ENCODE measurements around the gene ARMC8.

ARMC8 gene

DNA sequence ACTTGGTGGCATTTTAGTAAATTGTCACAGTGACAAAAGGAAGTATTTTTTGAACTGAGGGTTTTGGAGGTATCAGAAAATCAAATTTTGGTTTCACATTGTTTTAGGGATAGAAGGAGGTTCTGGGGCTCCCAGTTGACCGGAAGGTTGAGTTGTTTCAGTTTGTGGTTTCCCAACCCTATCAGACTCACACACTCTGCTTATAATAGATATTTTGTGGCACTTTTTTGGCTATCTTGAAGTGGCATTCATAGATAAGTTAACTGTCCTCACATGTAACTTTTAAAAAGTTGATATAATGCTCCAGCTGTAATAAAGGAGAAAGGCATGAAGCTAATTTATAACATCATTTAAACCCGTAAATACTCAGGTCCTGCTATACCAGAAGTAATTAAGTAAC lies 12.8 kb downstream of the ARMC8 start:
- DNase-seq (ENCODE audit: low read depth in 3 of 3, low spot score in 1 of 3), result no peak

DNA sequence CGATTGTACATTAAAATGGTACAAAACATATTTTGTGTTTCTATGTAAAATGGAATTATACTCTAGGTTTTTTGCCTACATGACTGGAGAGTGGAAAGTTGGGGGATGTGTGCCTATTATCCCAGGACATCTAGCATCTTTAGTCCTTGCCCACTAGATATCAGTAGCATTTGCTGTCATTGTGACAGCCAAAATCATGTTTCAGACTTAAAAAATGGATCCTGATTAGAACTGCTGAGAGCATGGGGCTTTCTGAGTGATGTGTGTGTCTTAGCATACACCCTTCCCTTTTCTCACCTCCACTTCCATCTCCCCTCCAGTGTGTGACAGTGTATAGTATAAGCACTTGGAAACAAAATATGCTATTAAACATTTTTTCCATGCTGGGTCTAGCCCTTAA lies 13.3 kb downstream of the ARMC8 start:
- DNase-seq (ENCODE audit: low read depth in 3 of 3, low spot score in 1 of 3), result no peak

DNA sequence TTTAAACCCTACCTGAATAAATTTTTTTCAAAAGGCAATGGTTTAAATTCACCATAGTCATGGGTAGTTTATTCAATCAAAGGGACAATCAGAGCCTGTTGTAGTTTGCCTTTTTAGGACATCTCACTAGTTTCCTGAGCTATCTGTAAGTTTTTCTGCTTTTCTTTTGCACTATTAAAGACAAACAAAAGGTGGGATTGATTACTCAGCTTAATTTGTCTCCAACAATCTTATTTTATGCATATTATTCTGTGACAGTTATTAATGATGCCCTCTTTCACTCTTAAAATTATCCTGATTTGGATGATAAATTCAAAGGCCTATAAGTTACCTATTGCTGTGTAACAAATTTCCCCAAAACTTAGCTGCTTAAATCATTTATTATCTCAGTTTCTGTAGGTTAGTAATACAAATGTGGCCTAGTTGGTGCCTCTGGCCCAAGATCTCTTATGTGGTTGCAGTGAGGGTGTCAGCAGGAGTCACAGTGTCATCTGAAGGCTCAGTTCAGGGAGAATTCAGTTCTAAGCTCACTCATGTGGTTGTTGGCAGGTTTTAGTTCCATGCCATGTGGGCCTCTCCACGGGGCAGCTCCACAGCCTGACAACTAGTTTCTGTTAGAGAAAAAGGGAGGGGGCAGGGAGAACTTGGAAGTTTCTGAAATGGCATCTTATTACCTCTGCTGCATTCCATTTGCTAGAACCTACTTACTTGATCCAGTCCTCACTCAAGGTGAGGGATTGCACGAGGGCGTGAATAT lies 16.0 kb downstream of the ARMC8 start:
- no peak for DNase-seq (ENCODE audit: low read depth in 3 of 3, low spot score in 1 of 3)

GRCh38 chr3:138203938-138204337 lies 16.8 kb downstream of the ARMC8 start:
- DNase-seq (ENCODE audit: low read depth in 3 of 3, low spot score in 1 of 3), result no peak

GRCh38 chr3:138205527-138205926 lies 18.4 kb downstream of the ARMC8 start:
- DNase-seq (ENCODE audit: low read depth in 3 of 3, low spot score in 1 of 3), result no peak

GRCh38 chr3:138206196-138206595 lies 19.1 kb downstream of the ARMC8 start:
- no peak for DNase-seq (ENCODE audit: low read depth in 3 of 3, low spot score in 1 of 3)

DNA sequence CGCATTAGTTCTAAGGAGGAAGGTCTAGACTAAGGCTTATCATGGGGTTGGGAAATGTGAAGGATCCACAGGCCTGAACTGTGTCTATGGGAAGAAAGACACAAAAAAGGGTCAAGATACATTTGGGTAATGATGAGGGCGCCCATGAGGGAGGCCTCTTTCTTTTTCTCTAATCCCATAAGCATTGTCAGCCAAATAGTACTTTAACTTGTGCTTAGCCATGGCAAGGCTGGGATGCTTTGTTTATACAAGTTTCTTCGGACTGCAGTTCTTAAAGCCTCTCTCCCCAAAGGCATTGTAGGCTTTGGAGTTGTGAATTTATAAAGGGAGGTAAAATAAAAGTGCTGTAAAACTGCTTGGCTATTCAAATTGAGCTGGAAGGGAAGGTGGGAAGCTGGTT lies 23.4 kb downstream of the ARMC8 start:
- DNase-seq (ENCODE audit: low read depth in 3 of 3, low spot score in 1 of 3), result no peak

- no peak for DNase-seq (ENCODE audit: low read depth in 3 of 3, low spot score in 1 of 3)
Observed at GRCh38 chr3:138213398-138214085, 26.4 kb downstream of the ARMC8 start.

- no peak for DNase-seq (ENCODE audit: low read depth in 3 of 3, low spot score in 1 of 3)
Observed at GRCh38 chr3:138219255-138219654, 32.2 kb downstream of the ARMC8 start.

GRCh38 chr3:138220242-138220641 lies 33.1 kb downstream of the ARMC8 start:
- DNase-seq (ENCODE audit: low read depth in 3 of 3, low spot score in 1 of 3), result no peak

DNA sequence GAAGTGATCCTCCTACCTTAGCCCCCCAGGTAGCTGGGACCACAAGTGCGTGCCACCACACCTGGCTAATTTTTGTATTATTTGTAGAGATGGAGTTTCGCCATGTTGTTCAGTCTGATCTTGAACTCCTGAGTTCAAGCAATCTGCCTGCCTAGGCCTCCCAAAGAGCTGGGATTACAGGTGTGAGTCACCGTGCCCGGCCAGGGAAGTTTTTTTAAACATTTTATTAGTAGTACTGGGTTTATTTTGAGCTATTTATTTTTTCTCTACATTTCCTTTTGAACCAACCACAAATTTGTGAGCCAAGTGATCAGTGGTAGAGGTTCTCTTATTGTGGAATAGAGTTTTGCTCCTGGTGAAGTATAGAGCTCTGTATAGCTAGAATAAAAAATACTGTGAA lies 33.7 kb downstream of the ARMC8 start:
- DNase-seq (ENCODE audit: low read depth in 3 of 3, low spot score in 1 of 3), result no peak

GRCh38 chr3:138222131-138222941 lies 35.2 kb downstream of the ARMC8 start:
- no peak for DNase-seq (ENCODE audit: low read depth in 3 of 3, low spot score in 1 of 3)

DNA sequence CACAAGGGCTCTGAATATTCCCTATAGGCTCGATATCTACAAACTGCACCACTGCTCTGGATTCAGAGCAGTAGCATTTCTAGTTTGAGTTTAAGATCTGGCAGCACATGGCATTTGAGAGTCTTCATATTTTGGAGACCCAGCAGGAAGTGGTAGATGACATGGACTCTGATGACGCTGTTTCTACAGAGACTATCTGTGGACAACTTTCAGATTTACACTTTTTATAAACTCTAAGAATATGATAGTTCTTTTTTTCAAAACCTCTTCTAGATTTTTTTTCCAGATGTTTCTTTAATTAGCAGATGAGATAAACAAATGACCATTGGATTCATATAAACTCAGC lies 35.8 kb downstream of the ARMC8 start:
- DNase-seq (ENCODE audit: low read depth in 3 of 3, low spot score in 1 of 3), result no peak

DNA sequence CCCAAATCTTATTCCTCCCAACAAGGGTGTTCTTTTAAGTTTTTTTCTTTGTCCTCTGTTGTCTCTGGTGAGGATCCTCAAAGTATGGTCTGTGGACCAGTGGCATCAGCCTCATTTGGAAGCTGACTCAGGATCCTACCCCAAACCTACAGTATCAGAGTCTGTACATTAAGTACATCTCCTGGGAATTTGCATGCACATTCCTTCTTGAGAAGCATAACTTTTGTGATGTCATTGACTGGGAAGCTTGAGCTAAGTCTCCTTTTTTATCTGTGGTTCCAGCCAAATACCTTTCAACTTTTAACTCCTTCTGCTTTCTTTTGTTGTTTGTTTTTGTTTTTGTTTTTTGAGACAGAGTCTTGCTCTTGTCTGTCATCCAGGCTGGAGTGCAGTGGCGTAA lies 40.5 kb downstream of the ARMC8 start:
- DNase-seq (ENCODE audit: low read depth in 3 of 3, low spot score in 1 of 3), result no peak

DNA sequence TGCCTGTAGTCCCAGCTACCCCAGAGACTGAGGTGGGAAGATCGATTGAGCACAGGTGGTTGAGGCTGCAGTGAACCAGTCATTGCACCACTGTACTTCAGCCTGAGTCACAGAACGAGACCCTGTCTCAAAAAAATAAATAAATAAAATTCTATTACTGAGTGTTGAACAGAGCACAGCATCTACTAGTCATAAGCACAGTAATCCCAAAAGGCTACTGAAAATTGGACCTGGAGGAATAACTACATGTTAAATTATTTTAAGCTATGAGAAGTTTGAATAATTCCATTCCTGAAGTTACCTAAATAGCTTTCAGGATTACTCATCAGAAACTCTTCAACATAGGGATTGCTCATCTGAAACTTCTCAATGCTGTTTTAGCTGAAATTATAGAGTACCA lies 43.4 kb downstream of the ARMC8 start:
- DNase-seq (ENCODE audit: low read depth in 3 of 3, low spot score in 1 of 3), result no peak

DNA sequence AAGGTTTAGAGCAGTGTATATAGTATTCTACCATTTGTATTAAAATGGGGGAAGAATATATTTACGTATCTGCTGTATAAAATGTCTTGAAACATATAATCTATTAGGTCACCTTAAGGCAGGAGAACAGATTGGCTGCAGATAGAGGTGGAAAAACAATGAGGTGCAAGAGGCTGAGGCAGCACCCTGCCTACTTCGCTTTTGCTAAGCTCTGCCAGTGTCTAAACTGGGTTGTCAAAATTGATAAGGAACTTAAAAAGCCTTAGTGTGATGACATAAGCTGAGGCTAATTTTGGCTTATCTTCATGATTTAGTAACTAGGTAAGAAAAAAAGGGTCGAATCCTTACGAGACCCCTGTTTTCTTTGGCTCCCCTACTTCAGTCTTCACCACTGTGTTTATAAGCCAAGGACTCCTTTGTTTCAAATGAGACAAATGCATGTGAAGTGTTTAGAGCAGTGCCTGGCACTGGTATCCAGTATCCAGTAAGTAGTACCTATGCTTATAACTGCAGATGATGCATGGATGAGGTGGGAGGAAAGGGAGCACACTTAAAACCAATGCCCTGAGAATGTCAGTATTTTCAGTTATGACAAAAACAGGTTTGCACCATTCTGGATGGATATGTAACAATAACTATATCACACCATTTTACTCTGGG lies 45.7 kb downstream of the ARMC8 start:
- no peak for DNase-seq (ENCODE audit: low read depth in 3 of 3, low spot score in 1 of 3)

DNA sequence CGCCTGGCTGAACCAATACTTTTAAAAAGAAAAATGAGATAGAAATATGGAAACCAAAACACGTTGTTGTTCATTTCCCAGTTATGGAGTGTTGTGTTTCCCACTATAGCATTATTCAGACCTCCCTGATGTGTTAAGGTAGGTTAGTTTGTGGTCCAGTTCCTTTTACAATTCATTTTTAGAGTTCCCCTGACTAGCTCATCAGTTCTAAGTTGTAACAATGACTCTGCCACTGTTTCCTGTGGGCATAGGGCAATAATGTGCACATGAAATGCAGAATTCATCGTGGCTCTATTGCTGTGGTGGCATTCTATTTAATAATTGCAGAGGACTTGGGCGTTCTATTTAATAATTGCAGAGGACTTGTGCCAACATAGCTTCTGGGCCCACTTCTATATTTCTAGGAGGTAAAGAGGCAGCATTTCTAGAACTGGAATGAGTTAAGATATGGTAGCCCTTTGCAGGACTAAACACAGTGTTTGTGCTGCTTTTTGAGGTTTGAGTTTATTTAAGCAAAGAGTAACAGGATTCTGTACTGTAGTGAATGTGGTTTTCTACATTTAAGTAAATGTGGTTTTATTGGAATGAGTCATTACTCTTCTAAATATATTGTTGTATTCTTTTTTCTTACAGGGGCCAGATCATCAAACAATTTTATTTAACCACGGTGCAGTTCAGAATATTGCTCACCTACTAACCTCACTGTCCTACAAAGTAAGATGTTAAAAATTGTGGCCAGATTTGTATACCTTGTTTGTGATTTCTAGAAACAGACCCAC lies 47.5 kb downstream of the ARMC8 start:
- DNase-seq (ENCODE audit: low read depth in 3 of 3, low spot score in 1 of 3), result no peak

DNA sequence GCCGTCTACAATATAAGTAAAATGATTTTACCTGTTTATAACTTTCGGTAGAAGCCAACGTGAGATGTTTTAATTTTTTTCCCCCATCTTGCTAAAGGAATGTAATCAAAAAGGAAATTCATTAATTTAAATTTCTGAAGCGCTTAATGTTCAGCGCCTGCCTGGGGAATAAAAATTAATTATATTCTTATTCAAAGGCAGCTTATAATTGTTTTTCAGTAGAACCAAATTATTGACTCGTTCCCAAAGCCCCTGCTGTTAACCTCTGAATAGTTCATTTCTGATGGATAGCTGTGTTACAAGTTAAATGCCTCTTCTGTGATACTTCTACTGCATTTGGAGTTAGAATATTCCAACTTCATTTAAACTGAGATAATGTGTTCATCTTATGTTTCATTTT lies 51.6 kb downstream of the ARMC8 start:
- no peak for DNase-seq (ENCODE audit: low read depth in 3 of 3, low spot score in 1 of 3)

- no peak for DNase-seq (ENCODE audit: low read depth in 3 of 3, low spot score in 1 of 3)
Observed at GRCh38 chr3:138241061-138241460, 54.0 kb downstream of the ARMC8 start.

- DNase-seq (ENCODE audit: low read depth in 3 of 3, low spot score in 1 of 3), result no peak
Observed at GRCh38 chr3:138241676-138242075, 54.6 kb downstream of the ARMC8 start.

GRCh38 chr3:138242466-138242865 lies 55.4 kb downstream of the ARMC8 start:
- no peak for DNase-seq (ENCODE audit: low read depth in 3 of 3, low spot score in 1 of 3)

Measured in stimulated activated CD4-positive, alpha-beta T cell treated with anti-CD3 and anti-CD28 coated beads, TNF-alpha, amount 100 ng/mL, for 1 hour (primary cell).